ENCODE results near the gene SLC25A47. TPM values are rescaled to one million over a fixed set of nuclear protein-coding genes. Genes with fewer than 3 reads are reported as not detected.
"Not testable (repeated sequence)": the region's sequence is repeated elsewhere in the genome, so short reads cannot be mapped to it uniquely, and the experiment has no call there.

Gene SLC25A47
- total RNA-seq, 1 experiment from 2014 or later = not detected

DNA sequence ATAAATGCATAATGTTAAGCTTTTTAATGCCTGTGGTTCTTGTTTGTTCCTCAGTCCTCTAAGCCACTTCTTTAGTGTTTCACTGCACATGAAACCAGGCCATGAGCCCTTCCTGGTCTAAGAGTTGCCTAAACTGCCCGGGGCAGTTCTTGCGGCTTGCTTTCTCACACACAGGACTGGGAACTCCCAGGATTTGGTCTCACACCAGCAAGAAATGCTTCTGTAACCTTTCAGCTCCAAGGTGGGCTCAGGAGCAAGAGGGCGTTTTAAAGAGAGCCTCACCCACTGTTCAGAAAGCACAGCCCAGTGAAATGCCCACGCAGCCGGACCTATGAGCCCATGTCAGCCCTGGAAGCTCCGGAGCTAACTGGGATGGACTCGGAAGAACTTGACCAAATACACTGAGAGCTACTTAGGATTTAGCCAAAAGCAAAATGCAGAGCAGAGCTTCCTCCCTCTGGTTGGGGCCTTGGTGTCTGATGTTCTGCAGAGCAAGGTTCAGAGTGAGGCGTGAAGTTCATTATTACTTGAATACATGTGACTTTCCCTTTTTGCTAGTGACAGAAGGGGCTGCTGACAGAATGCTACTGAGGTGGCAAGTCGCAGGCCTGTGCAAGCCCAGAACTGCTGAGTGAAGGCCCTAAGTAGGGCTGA, 40.2 kb upstream of the SLC25A47 start:
- H3K36me3 ChIP-seq (ENCODE audit: control insufficient read depth, insufficient read depth, low read length) = no peaks in the 10 kb centered on the region
- no peak for ATAC-seq
- no peaks in the 10 kb centered on the region for H3K27me3 ChIP-seq (ENCODE audit: control insufficient read depth, insufficient read depth, low read length)
- intact Hi-C loops (cut with micrococcal nuclease; ENCODE audit: unreplicated experiment) = no loop called here
- DNase-seq (ENCODE audit: low read depth, low spot score) = no peak
- in situ Hi-C loops (cut with HindIII; ENCODE audit: low pct_unique_long_range_greater_than_20kb, low sequenced_read_pairs) = no loop called here
- no peaks in the 10 kb centered on the region for H3K9me3 ChIP-seq (ENCODE audit: control insufficient read depth, insufficient read depth, low read depth, low read length)
- no TSS peak for BruUV-seq (replicated peaks)
- ChIA-PET CTCF (no interaction called here), POLR2A (no interaction called here)
- TF ChIP-seq TCF7L2 (IDR thresholded peaks at IDR 0.05; ENCODE audit: low read depth, low read length) = no peak
- TF ChIP-seq CTCF (IDR thresholded peaks at IDR 0.05) = no peak
- TF ChIP-seq SIN3A (IDR thresholded peaks at IDR 0.05; ENCODE audit: borderline replicate concordance, insufficient read depth, low read depth, low read length) = no peak
- TF ChIP-seq, protein P1, sequence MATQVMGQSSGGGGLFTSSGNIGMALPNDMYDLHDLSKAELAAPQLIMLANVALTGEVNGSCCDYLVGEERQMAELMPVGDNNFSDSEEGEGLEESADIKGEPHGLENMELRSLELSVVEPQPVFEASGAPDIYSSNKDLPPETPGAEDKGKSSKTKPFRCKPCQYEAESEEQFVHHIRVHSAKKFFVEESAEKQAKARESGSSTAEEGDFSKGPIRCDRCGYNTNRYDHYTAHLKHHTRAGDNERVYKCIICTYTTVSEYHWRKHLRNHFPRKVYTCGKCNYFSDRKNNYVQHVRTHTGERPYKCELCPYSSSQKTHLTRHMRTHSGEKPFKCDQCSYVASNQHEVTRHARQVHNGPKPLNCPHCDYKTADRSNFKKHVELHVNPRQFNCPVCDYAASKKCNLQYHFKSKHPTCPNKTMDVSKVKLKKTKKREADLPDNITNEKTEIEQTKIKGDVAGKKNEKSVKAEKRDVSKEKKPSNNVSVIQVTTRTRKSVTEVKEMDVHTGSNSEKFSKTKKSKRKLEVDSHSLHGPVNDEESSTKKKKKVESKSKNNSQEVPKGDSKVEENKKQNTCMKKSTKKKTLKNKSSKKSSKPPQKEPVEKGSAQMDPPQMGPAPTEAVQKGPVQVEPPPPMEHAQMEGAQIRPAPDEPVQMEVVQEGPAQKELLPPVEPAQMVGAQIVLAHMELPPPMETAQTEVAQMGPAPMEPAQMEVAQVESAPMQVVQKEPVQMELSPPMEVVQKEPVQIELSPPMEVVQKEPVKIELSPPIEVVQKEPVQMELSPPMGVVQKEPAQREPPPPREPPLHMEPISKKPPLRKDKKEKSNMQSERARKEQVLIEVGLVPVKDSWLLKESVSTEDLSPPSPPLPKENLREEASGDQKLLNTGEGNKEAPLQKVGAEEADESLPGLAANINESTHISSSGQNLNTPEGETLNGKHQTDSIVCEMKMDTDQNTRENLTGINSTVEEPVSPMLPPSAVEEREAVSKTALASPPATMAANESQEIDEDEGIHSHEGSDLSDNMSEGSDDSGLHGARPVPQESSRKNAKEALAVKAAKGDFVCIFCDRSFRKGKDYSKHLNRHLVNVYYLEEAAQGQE (IDR thresholded peaks at IDR 0.05; ENCODE audit: insufficient read depth in 1 of 2, low read depth in 2 of 2, low read length in 1 of 2) = no peak
- TF ChIP-seq POLR2AphosphoS5 (IDR thresholded peaks at IDR 0.05; ENCODE audit: low read depth, low read length) = no peak
- H3K4me3 ChIP-seq (ENCODE audit: low read depth in 2 of 2, low read length in 2 of 2) = no peak overlapping the region
- 0 out of 2 replicates have a peak overlapping the region, but pooled peaks have one; percentile 29 for H3K27ac ChIP-seq (ENCODE audit: low read length)
- peaks cover 54% of the 10 kb centered on the region for H3K4me1 ChIP-seq (ENCODE audit: control insufficient read depth, insufficient read depth, low read length)

GRCh38 chr14:100283436-100283835, 39.7 kb upstream of the SLC25A47 start:
- in situ Hi-C loops (cut with HindIII; ENCODE audit: low pct_unique_long_range_greater_than_20kb, low sequenced_read_pairs); POLR2A ChIA-PET; H3K27me3 ChIP-seq (ENCODE audit: control insufficient read depth, insufficient read depth, low read length); H3K9me3 ChIP-seq (ENCODE audit: control insufficient read depth, insufficient read depth, low read depth, low read length); intact Hi-C loops (cut with micrococcal nuclease; ENCODE audit: unreplicated experiment); DNase-seq (ENCODE audit: low read depth, low spot score); H3K4me3 ChIP-seq (ENCODE audit: low read depth in 2 of 2, low read length in 2 of 2); H3K36me3 ChIP-seq (ENCODE audit: control insufficient read depth, insufficient read depth, low read length); H3K27ac ChIP-seq (ENCODE audit: low read length); BruUV-seq (replicated peaks); ATAC-seq; CTCF ChIA-PET: not testable (repeated sequence)
- peaks cover 53% of the 10 kb centered on the region for H3K4me1 ChIP-seq (ENCODE audit: control insufficient read depth, insufficient read depth, low read length)
